GM19328 (cell line): ENCODE measurements around the gene TMEM86B.
"Not testable (repeated sequence)": the region's sequence is repeated elsewhere in the genome, so short reads cannot be mapped to it uniquely, and the experiment has no call there.

Experiments used
- ATAC-seq: cut with Tn5 transposase; IDR thresholded peaks from one replicate; pipeline ENCODE4 v1.9.1; 2021; ENCODE audit warnings: mild to moderate bottlenecking, moderate library complexity; ENCODE audit not compliant: unreplicated experiment

Gene TMEM86B

GRCh38 chr19:55242517-55242916, 14.0 kb upstream of the TMEM86B start:
- no peak for ATAC-seq

- no peak for ATAC-seq
These were observed 13.4 kb upstream of the TMEM86B start for GRCh38 chr19:55241935-55242464.

GRCh38 chr19:55241143-55241934, 12.8 kb upstream of the TMEM86B start:
- no peak for ATAC-seq

GRCh38 chr19:55240713-55241020, 12.1 kb upstream of the TMEM86B start:
- ATAC-seq = no peak

DNA sequence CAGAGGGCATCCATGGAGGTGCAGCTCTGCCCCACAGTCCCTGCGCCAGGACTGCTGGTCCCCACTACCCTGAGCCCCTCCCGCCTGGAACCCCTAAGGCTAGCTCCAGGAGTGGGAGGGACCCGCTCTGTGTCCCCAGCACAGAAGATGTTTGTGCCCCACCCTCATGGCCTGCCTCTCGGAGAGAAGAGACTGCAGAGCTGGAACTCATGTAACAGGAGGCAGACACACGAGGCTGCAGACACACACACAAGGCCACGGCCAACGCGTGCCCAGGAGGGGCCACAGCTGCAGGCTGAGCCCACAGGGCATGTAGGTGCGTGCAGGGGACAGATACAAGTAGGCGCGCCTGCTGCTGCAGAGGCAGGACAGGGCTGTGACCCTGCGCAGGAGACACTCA, 10.4 kb upstream of the TMEM86B start:
- no peak for ATAC-seq

GRCh38 chr19:55238030-55238429, 9.5 kb upstream of the TMEM86B start:
- ATAC-seq = no peak

- ATAC-seq = no peak
These were observed 4.4 kb upstream of the TMEM86B start for GRCh38 chr19:55232986-55233385.

DNA sequence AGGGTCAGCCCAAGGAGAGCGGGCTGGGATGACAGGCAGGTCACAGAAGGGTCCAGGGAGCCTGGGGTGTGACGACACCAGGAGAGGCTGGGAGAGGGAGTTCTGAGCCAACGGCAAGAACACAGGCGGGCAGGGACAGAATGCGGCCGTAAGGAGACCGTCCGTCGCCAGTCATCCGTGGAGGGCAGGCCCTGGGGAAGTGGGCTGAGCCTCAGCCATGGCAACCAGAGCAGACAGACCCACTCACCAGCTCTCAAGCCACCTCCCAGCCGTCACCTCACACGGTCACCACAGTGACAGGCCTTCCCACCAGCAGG, 3.7 kb upstream of the TMEM86B start:
- ATAC-seq = no peak

DNA sequence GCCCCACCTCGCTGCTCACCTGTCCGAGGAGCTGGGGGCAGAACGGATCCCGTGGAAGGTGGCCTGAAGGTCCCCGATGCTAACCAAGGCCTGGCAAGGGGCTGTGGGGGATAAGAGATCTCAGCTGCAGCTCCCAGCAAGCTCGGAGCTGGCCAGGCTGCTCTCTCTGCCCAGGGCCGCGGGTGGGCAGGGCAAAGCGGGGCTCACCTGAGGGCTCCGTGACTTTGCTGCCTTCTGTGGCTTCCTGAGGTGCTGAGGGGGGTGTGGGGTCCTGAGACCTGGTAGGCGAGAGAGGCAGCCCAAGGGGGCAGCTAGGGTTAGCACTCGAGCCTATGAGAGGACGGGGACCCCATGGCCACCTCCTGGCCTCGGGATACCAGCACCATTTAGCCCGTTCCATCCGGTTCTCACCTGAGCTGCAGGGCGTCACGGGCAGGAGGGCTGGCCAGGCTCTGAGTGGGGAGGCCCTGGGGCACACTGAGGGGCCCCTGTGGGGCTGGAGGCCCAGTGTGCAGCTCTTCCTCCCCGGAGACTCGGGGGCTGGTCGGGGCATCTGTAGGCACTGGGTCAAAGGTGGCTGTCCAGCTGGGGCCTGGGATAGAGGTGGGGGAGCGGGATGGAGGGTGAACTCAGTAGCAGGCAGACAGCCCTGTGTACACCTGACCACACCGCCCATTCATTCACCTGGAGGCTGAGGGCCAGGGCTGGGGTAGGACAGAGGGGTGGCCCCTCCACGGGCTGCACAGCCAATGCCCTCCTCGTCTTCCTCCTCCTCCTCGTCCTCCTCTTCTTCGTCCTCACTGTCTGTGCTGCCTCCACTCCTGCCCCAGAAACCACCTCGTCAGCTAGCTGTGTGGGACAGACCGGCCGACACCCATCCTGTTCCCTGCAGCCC, 3.1 kb upstream of the TMEM86B start:
- no peak for ATAC-seq

DNA sequence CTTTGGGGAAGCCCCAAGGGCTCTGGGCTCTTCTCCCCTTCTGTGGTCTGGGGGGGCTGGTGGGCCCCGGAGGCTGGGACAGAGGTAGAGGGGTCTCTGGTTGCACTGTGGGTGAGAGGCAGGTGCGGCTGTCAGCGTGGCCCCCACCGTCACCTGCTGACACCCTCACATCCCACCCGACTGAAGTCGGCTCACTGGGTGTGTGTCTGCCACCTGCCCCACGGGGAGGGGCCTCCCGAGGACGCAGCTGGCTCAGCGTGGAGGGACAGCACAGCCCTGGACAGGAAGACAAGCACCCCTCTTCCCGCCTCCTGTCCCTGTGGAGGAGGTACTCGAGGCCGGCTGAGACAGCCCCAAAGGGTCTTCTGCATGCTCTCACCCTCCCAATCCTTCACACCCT, 2.2 kb upstream of the TMEM86B start:
- ATAC-seq = no peak

- no peak for ATAC-seq
These were observed 1.8 kb upstream of the TMEM86B start for GRCh38 chr19:55230329-55230728.

- ATAC-seq = no peak
These were observed 1.2 kb upstream of the TMEM86B start for GRCh38 chr19:55229789-55230182.

DNA sequence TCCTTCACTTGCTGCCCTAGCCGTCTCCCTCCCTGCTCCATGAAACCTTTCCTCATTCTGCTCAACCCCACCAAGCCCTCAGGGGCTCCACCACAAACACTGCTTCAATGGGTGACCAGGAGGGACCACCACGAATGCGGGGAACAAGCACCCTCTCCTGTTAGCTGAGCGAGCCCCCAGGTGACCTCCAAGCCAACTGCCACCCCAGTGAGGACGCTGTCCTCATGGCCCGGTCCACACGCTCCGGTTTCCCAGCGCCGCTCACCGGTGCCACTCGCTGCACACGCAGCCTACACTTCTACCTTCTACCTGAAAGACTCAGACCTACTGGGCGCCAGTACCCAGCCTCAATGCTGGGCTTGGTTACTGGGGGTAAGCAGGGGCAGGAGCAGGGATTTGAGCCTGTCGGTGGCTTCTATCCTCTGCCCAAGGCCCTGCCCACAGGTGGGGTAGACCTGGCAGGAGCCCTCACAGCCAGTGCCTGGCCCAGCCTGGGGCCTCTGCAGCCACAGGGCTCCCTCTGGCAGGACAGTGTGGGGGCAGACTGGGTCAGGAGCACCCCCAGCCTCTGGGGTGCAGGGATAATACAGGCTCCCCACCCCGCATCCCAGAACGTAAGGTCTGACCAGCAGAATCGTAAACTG, 704 bp upstream of the TMEM86B start:
- ATAC-seq = no peak

DNA sequence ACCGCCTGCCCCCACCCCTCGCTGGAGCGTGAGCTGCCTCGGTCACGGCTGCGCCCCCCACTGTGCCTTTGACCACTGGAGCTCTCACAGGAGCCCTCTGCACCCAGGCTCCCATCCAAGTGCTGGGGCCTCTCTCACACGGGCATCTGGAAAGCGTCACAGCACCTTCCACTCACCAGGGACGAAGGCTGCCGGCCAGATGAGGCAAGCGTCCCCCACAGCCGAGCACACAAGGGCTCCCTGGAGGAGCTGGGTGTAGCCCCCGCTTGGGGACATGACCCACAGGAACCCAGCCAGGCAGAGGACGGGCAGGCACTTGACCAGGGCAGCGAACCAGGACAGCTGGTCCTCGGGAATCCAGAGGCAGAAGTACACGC, 560 bp downstream of the TMEM86B start:
- no peak for ATAC-seq

- ATAC-seq = no peak
These were observed 1.1 kb downstream of the TMEM86B start for GRCh38 chr19:55227241-55228014.

- no peak for ATAC-seq
These were observed 1.8 kb downstream of the TMEM86B start for GRCh38 chr19:55226788-55227187.

GRCh38 chr19:55226273-55226672, 2.3 kb downstream of the TMEM86B start:
- ATAC-seq = no peak

DNA sequence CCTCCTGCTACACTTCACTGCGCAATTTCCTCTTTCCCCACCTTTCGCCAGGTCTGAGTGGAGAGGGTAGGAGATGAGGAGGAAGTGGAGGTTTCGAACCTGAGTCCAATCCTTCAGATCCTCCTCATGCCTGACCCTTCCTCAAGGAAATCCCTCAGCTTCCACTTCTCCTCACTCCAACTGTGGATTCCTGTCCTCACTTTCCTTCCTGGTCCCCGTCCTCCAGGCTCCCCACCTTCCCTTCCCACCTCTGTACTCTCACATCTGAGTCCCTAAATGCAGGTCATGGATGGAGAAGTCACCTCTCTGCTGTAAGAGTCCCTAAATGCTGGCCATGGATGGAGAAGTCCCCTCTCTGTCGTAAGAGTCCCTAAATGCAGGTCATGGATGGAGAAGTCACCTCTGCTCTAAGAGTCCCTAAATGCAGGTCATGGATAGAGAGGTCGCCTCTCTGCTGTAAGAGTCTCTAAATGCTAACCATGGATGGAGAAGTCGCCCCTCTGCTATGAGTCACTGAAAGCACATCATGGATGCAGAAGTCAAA, 3.1 kb downstream of the TMEM86B start:
- ATAC-seq = no peak

DNA sequence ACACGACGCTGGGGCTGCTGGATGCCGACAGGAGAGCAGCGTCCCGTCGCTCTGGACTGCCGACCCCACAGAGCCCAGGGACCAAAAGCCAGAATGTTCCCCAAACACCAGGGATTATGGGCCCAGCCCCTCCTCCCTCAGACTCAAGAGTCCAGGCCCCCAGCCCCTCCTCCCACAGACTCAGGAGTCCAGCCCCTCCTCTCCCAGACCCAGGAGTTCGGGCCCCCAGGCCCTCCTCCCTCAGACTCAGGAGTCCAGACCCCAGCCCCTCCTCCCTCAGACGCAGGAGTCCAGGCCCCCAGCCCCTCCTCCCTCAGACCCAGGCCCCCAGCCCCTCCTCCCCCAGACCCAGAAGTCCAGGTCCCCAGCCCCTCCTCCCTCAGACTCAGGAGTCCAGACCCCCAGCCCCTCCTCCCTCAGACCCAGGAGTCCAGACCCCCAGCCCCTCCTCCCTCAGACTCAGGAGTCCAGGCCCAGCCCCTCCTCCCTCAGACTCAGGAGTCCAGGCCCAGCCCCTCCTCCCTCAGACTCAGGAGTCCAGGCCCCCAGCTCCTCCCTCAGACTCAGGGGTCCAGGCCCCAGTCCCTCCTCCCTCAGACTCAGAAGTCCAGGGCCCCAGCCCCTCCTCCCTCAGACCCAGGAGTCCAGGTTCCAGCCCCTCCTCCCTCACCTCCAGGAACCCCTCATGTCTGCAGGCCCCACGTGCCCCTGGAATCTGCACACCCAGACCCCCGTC, 3.7 kb downstream of the TMEM86B start:
- not testable (repeated sequence) for ATAC-seq

GRCh38 chr19:55224038-55224665, 4.4 kb downstream of the TMEM86B start:
- ATAC-seq = no peak
